Dermis microvascular lymphatic vessel endothelial cell (primary cell): ENCODE measurements around the gene TMEM141. TPM values are rescaled to one million over a fixed set of nuclear protein-coding genes. Genes with fewer than 3 reads are reported as not detected.

ENCODE experiments used
- DNase-seq, 2 donors: peaks; one replicate each; pipeline versions ENCODE4 v3.0.0 to v3.0.0-alpha.2; 2010; ENCODE audit warnings: low read depth in 2 of 2
- total RNA-seq: library from RNA; depleted of rRNA; stranded (reverse); fragments of >200 nt; gene quantifications from 2 replicates; pipeline ENCODE4 v1.2.1, GENCODE V29; 2014

The TMEM141 gene
- total RNA-seq, 1 donor from 2014 or later = 58.8 TPM

GRCh38 chr9:136808075-136808805 is 17.1 kb downstream of the TMEM141 start:
- peak in 1 of 2 donors; percentile 38 for DNase-seq

GRCh38 chr9:136808806-136809158 is 17.6 kb downstream of the TMEM141 start:
- DNase-seq = peak in 1 of 2 donors; percentile 32

GRCh38 chr9:136814725-136815421 is 23.7 kb downstream of the TMEM141 start:
- no peak for DNase-seq

- DNase-seq = no peak
Observed at GRCh38 chr9:136815422-136815782, 24.3 kb downstream of the TMEM141 start.

GRCh38 chr9:136820971-136821825 is 30.1 kb downstream of the TMEM141 start:
- DNase-seq = peak in 1 of 2 donors; percentile 35

GRCh38 chr9:136821826-136822544 is 30.8 kb downstream of the TMEM141 start:
- no peak for DNase-seq

- DNase-seq = no peak
Observed at GRCh38 chr9:136823136-136824046, 32.2 kb downstream of the TMEM141 start.

- DNase-seq = no peak
Observed at GRCh38 chr9:136824496-136825225, 33.5 kb downstream of the TMEM141 start.

- DNase-seq = no peak
Observed at GRCh38 chr9:136825295-136826187, 34.4 kb downstream of the TMEM141 start.

GRCh38 chr9:136826188-136826541 is 35.0 kb downstream of the TMEM141 start:
- DNase-seq = no peak

GRCh38 chr9:136826703-136827582 is 35.8 kb downstream of the TMEM141 start:
- DNase-seq = no peak

- DNase-seq = no peak
Observed at GRCh38 chr9:136827794-136828473, 36.8 kb downstream of the TMEM141 start.

GRCh38 chr9:136828474-136829140 is 37.5 kb downstream of the TMEM141 start:
- DNase-seq = no peak

GRCh38 chr9:136829412-136829811 is 38.3 kb downstream of the TMEM141 start:
- DNase-seq = no peak

- DNase-seq = no peak
Observed at GRCh38 chr9:136829981-136830885, 39.1 kb downstream of the TMEM141 start.
